Endothelial cell of umbilical vein (primary cell): ENCODE results near the gene TLR4. TPM values are rescaled to one million over a fixed set of nuclear protein-coding genes. Genes with fewer than 3 reads are reported as not detected.

Source experiments
- BruUV-seq: library from RNA; stranded (reverse); fragments of 400-500 nt; replicated peaks from 2 replicates; lab custom pipeline; 2021; lab: Mats Ljungman, UMichigan
- CTCF ChIA-PET: fragments of 300-600, 350-600 bp; sonication (Branson Sonifier 250); formaldehyde crosslinking; loops from one replicate; lab custom pipeline; 2021; ENCODE audit warnings: antibody characterized with exemption, inconsistent platforms; lab: Charles Lee
- POLR2A ChIA-PET: fragments of 300-600, 350-600 bp; sonication (Branson Sonifier 250); formaldehyde crosslinking; loops from one replicate; lab custom pipeline; 2021; ENCODE audit warnings: antibody characterized with exemption, inconsistent platforms; lab: Charles Lee
- DNase-seq: peaks from one replicate; pipeline ENCODE4 v3.0.0-alpha.2; 2011; ENCODE audit warnings: low read depth, low spot score
- FAIRE-seq: peaks from 2 replicates; lab custom pipeline; 2011; peaks lifted over from hg19 to GRCh38; lab: Jason Lieb, UNC
- H2AFZ ChIP-seq: 2 replicates; pipeline ENCODE4 v1.6.0; 2012; ENCODE audit warnings: low read depth, low read length, control low read depth, inconsistent platforms
- H3K27ac ChIP-seq: 2 replicates; pipeline ENCODE4 v1.5.1; 2011; ENCODE audit warnings: low read depth, mild to moderate bottlenecking, control low read depth, low read length, moderate library complexity; ENCODE audit not compliant: insufficient read depth
- H3K27me3 ChIP-seq, 2 experiments: 2 replicates each; pipeline versions ENCODE4 v1.6.0 to v1.6.1; 2011; ENCODE audit warnings: low read length in 2 of 2, mixed read lengths in 1 of 2; ENCODE audit not compliant: control insufficient read depth in 2 of 2, insufficient read depth in 2 of 2
- H3K36me3 ChIP-seq, 2 experiments: 2 replicates in 1 of 2; 3 replicates in 1 of 2; pipeline ENCODE4 v1.5.1; 2011; ENCODE audit warnings: low read length in 2 of 2, mild to moderate bottlenecking in 1 of 2, moderate library complexity in 1 of 2; ENCODE audit not compliant: control insufficient read depth in 2 of 2, insufficient read depth in 2 of 2; ENCODE audit errors: extremely low read depth in 1 of 2
- H3K4me1 ChIP-seq: 3 replicates; pipeline ENCODE4 v1.5.1; 2011; ENCODE audit warnings: mild to moderate bottlenecking, low read length; ENCODE audit not compliant: control insufficient read depth, insufficient read depth; ENCODE audit errors: extremely low read depth
- H3K4me2 ChIP-seq: 2 replicates; pipeline ENCODE4 v1.6.1; 2011; ENCODE audit warnings: low read length, control low read depth, mixed read lengths; ENCODE audit not compliant: insufficient read depth
- H3K4me3 ChIP-seq, 3 experiments: fragments of 200-600 bp in 1 of 3; sonication (generic), shearing (Covaris generic) in 1 of 3; replicated peaks in 1 of 3; 2 replicates each; pipeline ENCODE4 v1.5.1; 2011 to 2016; ENCODE audit warnings: control low read depth in 3 of 3, low read length in 3 of 3, mild to moderate bottlenecking in 2 of 3, inconsistent platforms in 1 of 3, low read depth in 1 of 3, moderate library complexity in 1 of 3; ENCODE audit not compliant: insufficient read depth in 1 of 3
- H3K79me2 ChIP-seq: 2 replicates; pipeline ENCODE4 v1.6.0; 2012; ENCODE audit warnings: low read length, inconsistent platforms; ENCODE audit not compliant: control insufficient read depth, insufficient read depth
- H3K9ac ChIP-seq: replicated peaks from 2 replicates; pipeline ENCODE3; 2011; ENCODE audit warnings: low read length, control low read depth; ENCODE audit not compliant: insufficient read depth; ENCODE audit errors: extremely low read depth
- H3K9me1 ChIP-seq: replicated peaks from 3 replicates; pipeline ENCODE4 v1.6.0; 2011; ENCODE audit warnings: mild to moderate bottlenecking, low read length; ENCODE audit not compliant: control insufficient read depth, insufficient read depth; ENCODE audit errors: extremely low read depth
- H3K9me3 ChIP-seq: replicated peaks from 2 replicates; pipeline ENCODE4 v1.5.1; 2012; ENCODE audit warnings: low read length, inconsistent platforms; ENCODE audit not compliant: control insufficient read depth, insufficient read depth
- H4K20me1 ChIP-seq: replicated peaks from 2 replicates; pipeline ENCODE3; 2011; ENCODE audit warnings: mild to moderate bottlenecking, low read length; ENCODE audit not compliant: control insufficient read depth, insufficient read depth; ENCODE audit errors: extremely low read depth
- CTCF ChIP-seq, 2 donors: IDR thresholded peaks; 1 replicate in 1 of 2; 2 replicates in 1 of 2; pipeline ENCODE4 v1.5.1; 2011; ENCODE audit warnings: low read length in 2 of 2, mild to moderate bottlenecking in 2 of 2, moderate library complexity in 2 of 2, control low read depth in 1 of 2, inconsistent platforms in 1 of 2, low read depth in 1 of 2; ENCODE audit not compliant: insufficient read depth in 1 of 2; ENCODE audit errors: extremely low read depth in 1 of 2
- EZH2 ChIP-seq: IDR thresholded peaks from 2 replicates; pipeline ENCODE4 v1.6.1; 2012; ENCODE audit warnings: borderline replicate concordance, low read depth, mild to moderate bottlenecking, moderate library complexity, low read length, inconsistent platforms; ENCODE audit not compliant: severe bottlenecking
- FOS ChIP-seq: IDR thresholded peaks from 2 replicates; pipeline ENCODE4 v1.6.1; 2011; ENCODE audit warnings: mild to moderate bottlenecking, low read length, moderate library complexity, borderline replicate concordance; ENCODE audit not compliant: insufficient read depth
- GATA2 ChIP-seq: IDR thresholded peaks from 2 replicates; pipeline ENCODE4 v1.7.0; 2011; ENCODE audit warnings: low read depth, mild to moderate bottlenecking, moderate library complexity, mixed read lengths, low read length; ENCODE audit not compliant: insufficient read length, insufficient read depth
- JUN ChIP-seq: IDR thresholded peaks from 2 replicates; pipeline ENCODE4 v1.6.1; 2011; ENCODE audit warnings: borderline replicate concordance, low read depth; ENCODE audit not compliant: insufficient read length, insufficient read depth
- MAX ChIP-seq: IDR thresholded peaks from 2 replicates; pipeline ENCODE4 v1.6.1; 2011; ENCODE audit not compliant: insufficient read depth, insufficient read length
- MYC ChIP-seq: IDR thresholded peaks from one replicate; pipeline ENCODE4 v1.6.1; 2011; ENCODE audit warnings: mild to moderate bottlenecking, low read depth, low read length
- POLR2A ChIP-seq: IDR thresholded peaks from 2 replicates; pipeline ENCODE4 v1.6.1; 2012; ENCODE audit warnings: low read depth, mild to moderate bottlenecking, control low read depth, low read length
- POLR2AphosphoS5 ChIP-seq: IDR thresholded peaks from 2 replicates; pipeline ENCODE4 v1.6.1; 2012; ENCODE audit warnings: low read depth, mild to moderate bottlenecking, control low read depth, low read length, moderate library complexity; ENCODE audit not compliant: insufficient read depth
- dilution Hi-C: fragments of 300-500 bp; cut with MboI; formaldehyde crosslinking; loops from one replicate; pipeline ENCODE4 v1.15.0; 2019; ENCODE audit warnings: low sequenced_read_pairs; ENCODE audit not compliant: extremely low pct_ligation_motif_present
- intact Hi-C: fragments of 100-400 bp; cut with micrococcal nuclease; formaldehyde crosslinking; loops from one replicate; pipeline ENCODE4 v1.10.0; 2022
- polyA plus RNA-seq, 4 experiments: library from polyadenylated mRNA; depleted of rRNA in 3 of 4; stranded (reverse) in 3 of 4; unstranded in 1 of 4; fragments of >200 nt; gene quantifications; 2 replicates each; pipeline versions ENCODE4 v1.2.1 to v1.2.3, GENCODE V29; 2011 to 2012; ENCODE audit warnings: missing spikeins in 1 of 4
- total RNA-seq: library from RNA; stranded (reverse); gene quantifications from 2 replicates; pipeline ENCODE4 v1.2.3, GENCODE V29; 2021

The TLR4 gene
- total and polyA plus RNA-seq, 2 donors (not counting 3 experiments of a cell fraction or from before 2014, with no cell fraction given) = 18.2 to 38.6 TPM

GRCh38 chr9:117665601-117666385 is 38.4 kb upstream of the TLR4 start:
- no peaks in the 10 kb centered on the region for H3K9me3 ChIP-seq
- dilution Hi-C loops = no loop called here
- H3K4me2 ChIP-seq = no peak overlapping the region
- H3K36me3 ChIP-seq = no peaks in the 10 kb centered on the region
- H3K4me1 ChIP-seq = no peaks in the 10 kb centered on the region
- no peak overlapping the region for H3K4me3 ChIP-seq
- no peaks in the 10 kb centered on the region for H3K27me3 ChIP-seq
- H3K27ac ChIP-seq = no peak overlapping the region
- intact Hi-C loops = no loop called here
- H3K79me2 ChIP-seq = no peaks in the 10 kb centered on the region
- ChIA-PET CTCF (no interaction called here), POLR2A (no interaction called here)
- H3K9me1 ChIP-seq = no peaks in the 10 kb centered on the region
- BruUV-seq = no TSS peak
- DNase-seq = no peak
- H4K20me1 ChIP-seq = no peaks in the 10 kb centered on the region
- H2AFZ ChIP-seq = no peak overlapping the region
- TF ChIP-seq POLR2A (no peak), CTCF (IDR thresholded peaks at IDR 0.05; ENCODE audit: extremely low read depth in 1 of 2, insufficient read depth in 1 of 2, low read depth in 1 of 2, low read length in 2 of 2) (no peak), EZH2 (no peak), MAX (no peak), MYC (no peak), POLR2AphosphoS5 (no peak), FOS (no peak), JUN (no peak), GATA2 (no peak)
- no peak for FAIRE-seq
- no peak overlapping the region for H3K9ac ChIP-seq
